ENCODE results near the gene SSTR3. TPM values are rescaled to one million over a fixed set of nuclear protein-coding genes. Genes with fewer than 3 reads are reported as not detected.

SSTR3 gene
- total and polyA plus RNA-seq, 2 experiments from 2014 or later = 0.06 TPM; not detected in 1

DNA sequence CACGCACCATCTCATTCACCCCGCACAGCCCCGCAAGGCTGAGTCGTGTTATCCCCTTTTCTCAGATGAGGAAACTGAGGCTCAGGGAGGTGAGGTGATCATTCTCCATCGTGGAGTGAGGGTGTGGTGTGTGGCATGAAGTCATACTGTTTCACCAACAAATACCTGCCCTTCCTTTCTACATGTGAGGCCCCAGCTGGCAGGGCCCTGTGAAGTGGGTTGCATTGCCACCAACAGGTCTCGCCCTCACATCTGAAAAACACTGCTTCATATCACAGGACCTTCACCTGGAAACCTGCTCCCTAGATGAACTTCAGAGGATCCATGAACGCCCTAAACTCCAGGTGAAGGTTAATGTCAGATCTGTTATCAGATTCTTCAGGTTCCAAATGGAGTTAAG is 4.3 kb downstream of the SSTR3 start:
- Histone ChIP-seq H3K9me3 (ENCODE audit: low read depth) (no peaks in the 10 kb centered on the region), H3K27me3 (no peaks in the 10 kb centered on the region), H3K4me1 (ENCODE audit: low read depth) (peaks cover 13% of the 10 kb centered on the region), H3K4me3 (no peak overlapping the region), H3K36me3 (no peaks in the 10 kb centered on the region), H3K27ac (no peak overlapping the region)
- TF ChIP-seq, protein P1, sequence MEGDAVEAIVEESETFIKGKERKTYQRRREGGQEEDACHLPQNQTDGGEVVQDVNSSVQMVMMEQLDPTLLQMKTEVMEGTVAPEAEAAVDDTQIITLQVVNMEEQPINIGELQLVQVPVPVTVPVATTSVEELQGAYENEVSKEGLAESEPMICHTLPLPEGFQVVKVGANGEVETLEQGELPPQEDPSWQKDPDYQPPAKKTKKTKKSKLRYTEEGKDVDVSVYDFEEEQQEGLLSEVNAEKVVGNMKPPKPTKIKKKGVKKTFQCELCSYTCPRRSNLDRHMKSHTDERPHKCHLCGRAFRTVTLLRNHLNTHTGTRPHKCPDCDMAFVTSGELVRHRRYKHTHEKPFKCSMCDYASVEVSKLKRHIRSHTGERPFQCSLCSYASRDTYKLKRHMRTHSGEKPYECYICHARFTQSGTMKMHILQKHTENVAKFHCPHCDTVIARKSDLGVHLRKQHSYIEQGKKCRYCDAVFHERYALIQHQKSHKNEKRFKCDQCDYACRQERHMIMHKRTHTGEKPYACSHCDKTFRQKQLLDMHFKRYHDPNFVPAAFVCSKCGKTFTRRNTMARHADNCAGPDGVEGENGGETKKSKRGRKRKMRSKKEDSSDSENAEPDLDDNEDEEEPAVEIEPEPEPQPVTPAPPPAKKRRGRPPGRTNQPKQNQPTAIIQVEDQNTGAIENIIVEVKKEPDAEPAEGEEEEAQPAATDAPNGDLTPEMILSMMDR (IDR thresholded peaks at IDR 0.05; ENCODE audit: low read depth, low read length) = no peak
- no peak for DNase-seq (ENCODE audit: low read depth in 1 of 2, low spot score in 1 of 2)

DNA sequence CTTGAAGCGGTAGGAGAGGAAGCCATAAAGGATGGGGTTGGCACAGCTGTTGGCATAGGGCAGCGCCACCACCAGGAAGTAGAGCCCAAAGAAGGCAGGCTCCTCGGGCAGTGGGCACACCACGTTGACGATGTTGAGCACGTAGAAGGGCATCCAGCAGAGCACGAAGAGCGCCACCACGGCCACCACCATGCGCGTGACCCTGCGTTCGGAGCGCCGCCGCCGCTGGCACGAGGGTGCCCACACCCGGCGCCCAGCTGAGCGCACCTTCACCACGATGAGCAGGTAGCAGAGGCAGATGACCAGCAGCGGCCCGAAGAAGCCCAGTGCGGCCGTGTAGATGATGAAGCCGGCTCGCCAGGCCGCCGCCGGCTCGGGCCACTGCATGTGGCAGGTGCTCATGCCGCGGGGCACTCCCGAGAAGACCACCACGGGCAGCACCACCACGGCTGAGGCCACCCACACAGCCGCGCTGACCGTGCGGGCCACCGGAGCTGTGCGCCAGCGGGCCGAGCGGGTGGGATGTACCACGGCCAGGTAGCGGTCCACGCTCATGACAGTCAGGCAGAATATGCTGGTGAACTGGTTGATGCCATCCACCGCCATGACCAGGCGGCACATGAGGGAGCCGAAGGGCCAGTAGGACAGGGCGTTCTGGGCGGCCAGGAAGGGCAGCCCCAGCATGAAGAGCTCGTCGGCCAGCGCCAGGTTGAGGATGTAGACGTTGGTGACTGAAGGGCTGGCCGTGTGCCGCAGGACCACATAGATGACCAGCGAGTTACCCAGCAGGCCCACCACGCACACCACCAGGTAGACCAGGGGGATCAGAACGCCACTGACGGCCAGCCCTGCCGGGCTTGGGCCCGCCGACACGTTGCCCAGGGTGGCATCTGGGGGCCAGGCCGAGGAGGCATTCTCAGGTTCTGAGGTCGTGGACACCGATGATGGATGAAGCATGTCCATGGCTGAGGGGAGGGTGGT is 5.1 kb downstream of the SSTR3 start:
- TF ChIP-seq, protein P1 (IDR thresholded peaks at IDR 0.05; ENCODE audit: low read depth, low read length) = no peak
- DNase-seq (ENCODE audit: low read depth in 1 of 2, low spot score in 1 of 2) = no peak
- Histone ChIP-seq H3K9me3 (ENCODE audit: low read depth) (no peaks in the 10 kb centered on the region), H3K27ac (no peak overlapping the region), H3K4me3 (no peak overlapping the region), H3K4me1 (ENCODE audit: low read depth) (peaks cover 7% of the 10 kb centered on the region), H3K36me3 (no peaks in the 10 kb centered on the region), H3K27me3 (no peaks in the 10 kb centered on the region)

DNA sequence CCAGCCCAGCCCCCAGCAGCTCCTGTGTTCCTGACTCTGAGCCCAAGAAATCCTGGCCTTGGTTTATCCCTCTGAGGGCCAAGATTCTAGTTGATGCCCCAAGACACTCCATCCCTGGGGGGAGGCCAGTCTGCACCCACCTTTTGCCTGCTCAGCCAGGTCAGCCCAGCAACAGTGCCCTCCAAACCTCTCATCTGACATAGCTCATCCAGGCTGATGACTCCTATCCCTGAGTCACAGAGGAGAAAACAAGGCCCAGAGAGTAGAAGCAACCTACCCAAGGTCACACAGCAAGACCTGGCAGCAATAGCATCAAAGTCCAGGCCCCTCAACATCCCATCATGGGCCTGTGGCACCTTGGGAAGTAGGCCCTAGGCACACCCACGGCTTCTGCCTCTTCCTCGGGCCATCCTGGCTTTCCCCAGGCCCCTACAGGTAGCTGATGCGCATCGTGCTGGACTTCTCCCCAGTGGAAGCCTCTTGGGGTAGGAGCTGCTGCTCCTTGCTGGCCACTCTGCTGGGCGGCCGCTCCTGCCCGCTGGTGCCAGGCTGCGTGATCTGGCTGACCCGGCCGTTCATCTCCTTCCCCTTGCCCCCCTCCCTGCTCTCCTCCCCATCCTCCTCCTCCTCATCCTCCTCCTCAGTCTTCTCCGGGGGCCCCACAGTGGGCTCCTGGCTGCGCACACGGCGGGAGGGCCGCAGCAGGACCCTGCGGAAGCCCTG is 6.0 kb downstream of the SSTR3 start:
- TF ChIP-seq, protein P1 (IDR thresholded peaks at IDR 0.05; ENCODE audit: low read depth, low read length) = no peak
- H3K27me3 ChIP-seq = no peaks in the 10 kb centered on the region
- peaks cover 7% of the 10 kb centered on the region for H3K4me1 ChIP-seq (ENCODE audit: low read depth)
- no peaks in the 10 kb centered on the region for H3K9me3 ChIP-seq (ENCODE audit: low read depth)
- no peak overlapping the region for H3K27ac ChIP-seq
- no peaks in the 10 kb centered on the region for H3K36me3 ChIP-seq
- no peak overlapping the region for H3K4me3 ChIP-seq
- no peak for DNase-seq (ENCODE audit: low read depth in 1 of 2, low spot score in 1 of 2)

DNA sequence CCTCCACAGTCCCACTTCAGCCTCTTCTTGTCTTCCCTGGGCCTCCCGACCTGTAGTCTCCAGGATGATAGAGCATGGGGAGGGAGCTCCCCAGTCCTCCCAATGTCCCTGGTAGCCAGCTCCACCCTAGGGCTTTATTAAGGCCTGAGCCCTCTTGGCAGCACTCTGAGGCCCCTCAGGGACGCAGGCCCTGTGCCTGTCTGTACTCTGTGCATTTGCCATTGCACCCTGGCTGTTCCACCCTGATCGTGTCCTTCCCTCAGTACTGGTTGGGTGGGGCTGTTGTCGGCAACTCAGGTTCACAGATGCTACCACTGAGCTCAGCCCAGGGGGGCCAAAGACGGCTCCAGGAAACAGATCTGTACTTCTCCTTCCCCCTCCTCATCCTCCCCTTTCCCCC is 7.2 kb downstream of the SSTR3 start:
- H3K9me3 ChIP-seq (ENCODE audit: low read depth) = no peaks in the 10 kb centered on the region
- no peak for DNase-seq (ENCODE audit: low read depth in 1 of 2, low spot score in 1 of 2)
- no peak overlapping the region for H3K4me3 ChIP-seq
- H3K36me3 ChIP-seq = no peaks in the 10 kb centered on the region
- H3K27me3 ChIP-seq = no peaks in the 10 kb centered on the region
- TF ChIP-seq, protein P1 (IDR thresholded peaks at IDR 0.05; ENCODE audit: low read depth, low read length) = no peak
- peaks cover 2% of the 10 kb centered on the region for H3K4me1 ChIP-seq (ENCODE audit: low read depth)
- H3K27ac ChIP-seq = no peak overlapping the region

DNA sequence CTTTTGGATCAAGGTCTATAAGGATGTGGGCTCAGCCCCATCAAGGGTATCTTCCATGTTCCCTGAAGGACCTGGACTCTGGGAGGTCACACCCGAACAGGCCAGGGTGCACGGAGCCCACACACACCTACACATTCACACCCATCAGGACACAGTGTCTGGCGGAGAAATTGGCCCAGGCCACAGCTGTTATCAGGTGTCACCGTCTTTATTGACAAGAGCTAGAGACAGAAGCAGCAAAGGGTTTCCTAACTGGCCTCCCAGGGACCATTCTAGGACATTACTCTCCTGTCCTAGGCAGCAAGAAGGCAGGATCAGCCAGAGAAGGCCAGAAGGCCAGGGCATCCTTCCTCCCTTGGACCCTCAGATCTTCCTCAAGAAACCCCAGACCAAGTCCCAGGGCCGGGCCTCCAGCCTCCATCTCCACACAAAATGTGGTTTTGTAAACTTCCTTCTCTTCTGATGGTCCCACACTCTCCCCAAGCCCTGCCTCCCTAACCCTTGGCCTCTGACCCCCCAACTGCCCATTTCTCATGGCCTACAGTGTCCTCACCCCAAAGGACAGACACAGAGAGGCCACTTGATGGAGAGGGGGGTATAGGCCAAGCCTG is 8.1 kb downstream of the SSTR3 start:
- H3K4me3 ChIP-seq = no peak overlapping the region
- H3K27me3 ChIP-seq = no peaks in the 10 kb centered on the region
- H3K27ac ChIP-seq = no peak overlapping the region
- H3K4me1 ChIP-seq (ENCODE audit: low read depth) = no peaks in the 10 kb centered on the region
- no peak for DNase-seq (ENCODE audit: low read depth in 1 of 2, low spot score in 1 of 2)
- H3K36me3 ChIP-seq = no peaks in the 10 kb centered on the region
- no peaks in the 10 kb centered on the region for H3K9me3 ChIP-seq (ENCODE audit: low read depth)
- TF ChIP-seq, protein P1 (IDR thresholded peaks at IDR 0.05; ENCODE audit: low read depth, low read length) = no peak

Data from cardiac muscle cell (in vitro differentiated cells and primary cell).